Measurements from ENCODE around the gene NUDT11. TPM values are rescaled to one million over a fixed set of nuclear protein-coding genes. Genes with fewer than 3 reads are reported as not detected.
"Not testable (repeated sequence)": the region's sequence is repeated elsewhere in the genome, so short reads cannot be mapped to it uniquely, and the experiment has no call there.

NUDT11 gene
- total RNA-seq: under 1 TPM; 0.80 to 0.84 TPM
- polyA plus RNA-seq: 1 to 10 TPM in 1 of 2 donors, under 1 TPM in 1; 0.39 to 1.0 TPM

- POLR2A ChIA-PET (ENCODE audit: partially characterized antibody): no interaction called here
- peak within 1 kb of the TSS in 5 of 7 donors; percentile 29 to 83 (median 56) for H3K27ac Mint-ChIP-seq
Measured at GRCh38 chrX:51496501-51497291, at the start of gene NUDT11. NUDT11 (minus strand) TSS chrX:51496592; CDS start chrX:51496444, 148 bp downstream.

GRCh38 chrX:51520393-51520792 is 24.0 kb upstream of the NUDT11 start:
- no peaks in the 10 kb centered on the region for H3K4me1 Mint-ChIP-seq
- no peak for DNase-seq
- Histone ChIP-seq H3K27me3 (ENCODE audit: insufficient read depth, low read length) (no peaks in the 10 kb centered on the region), H3K9me3 (ENCODE audit: control insufficient read depth in 1 of 2, low read length in 2 of 2) (no peaks in the 10 kb centered on the region), H3K4me1 (ENCODE audit: insufficient read depth, low read length) (no peaks in the 10 kb centered on the region), H3K27ac (ENCODE audit: low read depth, low read length) (no peak overlapping the region), H3K4me3 (ENCODE audit: low read length in 2 of 2) (no peak overlapping the region), H3K36me3 (ENCODE audit: insufficient read depth, low read length) (no peaks in the 10 kb centered on the region)
- H3K4me3 Mint-ChIP-seq: no peak overlapping the region
- peaks cover 0 to 3% (median 0%) of the 10 kb centered on the region in 8 donors for H3K9me3 Mint-ChIP-seq
- no peaks in the 10 kb centered on the region for H3K36me3 Mint-ChIP-seq
- POLR2A ChIA-PET (ENCODE audit: partially characterized antibody): no interaction called here
- H3K27me3 Mint-ChIP-seq: peaks cover 3 to 6% of the 10 kb centered on the region in 2 donors
- no peak overlapping the region for H3K27ac Mint-ChIP-seq
- CTCF ChIA-PET (ENCODE audit: partially characterized antibody): no interaction called here
- intact Hi-C loops (cut with micrococcal nuclease): no loop called here

More at GRCh38 chrX:51496501-51497291, at the start of gene NUDT11:
- no peak within 1 kb of the TSS for H3K27ac ChIP-seq (ENCODE audit: low read depth, low read length)
- Mint-ChIP-seq H3K4me1 (peaks cover 0 to 13% (median 2%) of the 10 kb centered on the region in 4 donors), H3K4me3 (peak within 1 kb of the TSS; percentile 82 to 94 (median 88)), H3K9me3 (peaks cover 0 to 7% (median 1%) of the 10 kb centered on the region in 8 donors), H3K36me3 (no peaks in the 10 kb centered on the region), H3K27me3 (peaks cover 4 to 13% of the 10 kb centered on the region in 2 donors)
- CTCF ChIA-PET (ENCODE audit: partially characterized antibody): no interaction called here
- H3K27me3 ChIP-seq (ENCODE audit: insufficient read depth, low read length): no peaks in the 10 kb centered on the region
- no peaks in the 10 kb centered on the region for H3K4me1 ChIP-seq (ENCODE audit: insufficient read depth, low read length)
- DNase-seq: peak; percentile 9 to 50 (median 16)
- H3K4me3 ChIP-seq (ENCODE audit: low read length in 2 of 2): peak within 1 kb of the TSS in 1 of 2 donors; percentile 32
- H3K9me3 ChIP-seq (ENCODE audit: control insufficient read depth in 1 of 2, low read length in 2 of 2): no peaks in the 10 kb centered on the region
- no peaks in the 10 kb centered on the region for H3K36me3 ChIP-seq (ENCODE audit: insufficient read depth, low read length)
- intact Hi-C loops (cut with micrococcal nuclease): no loop called here

- H3K4me3 Mint-ChIP-seq; H3K9me3 ChIP-seq (ENCODE audit: control insufficient read depth in 1 of 2, low read length in 2 of 2); DNase-seq; H3K4me3 ChIP-seq (ENCODE audit: low read length in 2 of 2); intact Hi-C loops (cut with micrococcal nuclease); H3K9me3 Mint-ChIP-seq; H3K36me3 Mint-ChIP-seq; H3K4me1 Mint-ChIP-seq; H3K27me3 Mint-ChIP-seq; POLR2A ChIA-PET (ENCODE audit: partially characterized antibody); H3K36me3 ChIP-seq (ENCODE audit: insufficient read depth, low read length); H3K27me3 ChIP-seq (ENCODE audit: insufficient read depth, low read length); CTCF ChIA-PET (ENCODE audit: partially characterized antibody); H3K4me1 ChIP-seq (ENCODE audit: insufficient read depth, low read length); H3K27ac Mint-ChIP-seq; H3K27ac ChIP-seq (ENCODE audit: low read depth, low read length): not testable (repeated sequence)
Measured at GRCh38 chrX:51519131-51519530, 22.7 kb upstream of the NUDT11 start.

DNA sequence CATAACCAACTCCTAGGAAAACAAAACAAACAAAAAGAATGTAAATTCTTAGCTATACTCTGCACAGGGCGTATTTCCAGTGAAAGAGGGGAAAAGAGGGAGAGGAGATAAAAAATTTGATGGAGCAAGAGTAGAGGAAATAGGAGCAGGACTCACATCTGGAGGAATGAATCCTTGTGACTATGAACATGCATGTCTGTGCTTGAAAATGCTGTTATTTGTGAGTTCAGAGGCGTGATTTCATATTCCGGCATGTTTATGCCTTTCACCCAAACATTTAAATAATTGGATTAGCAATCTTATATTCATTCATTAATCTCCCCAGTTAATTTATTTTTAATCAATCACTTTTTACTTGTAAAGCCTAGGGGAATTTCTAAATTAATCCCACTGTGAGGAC is 11.2 kb upstream of the NUDT11 start:
- H3K27ac ChIP-seq (ENCODE audit: low read depth, low read length): no peak overlapping the region
- H3K9me3 Mint-ChIP-seq: peaks cover 0 to 8% (median 0%) of the 10 kb centered on the region in 8 donors
- no peak overlapping the region for H3K4me3 Mint-ChIP-seq
- DNase-seq: no peak
- H3K4me1 ChIP-seq (ENCODE audit: insufficient read depth, low read length): no peaks in the 10 kb centered on the region
- no peak overlapping the region for H3K27ac Mint-ChIP-seq
- ChIA-PET POLR2A (ENCODE audit: partially characterized antibody) (no interaction called here), CTCF (ENCODE audit: partially characterized antibody) (no interaction called here)
- H3K27me3 Mint-ChIP-seq: peaks cover 2% of the 10 kb centered on the region in 2 donors
- no peaks in the 10 kb centered on the region for H3K4me1 Mint-ChIP-seq
- no peaks in the 10 kb centered on the region for H3K36me3 ChIP-seq (ENCODE audit: insufficient read depth, low read length)
- no peaks in the 10 kb centered on the region for H3K27me3 ChIP-seq (ENCODE audit: insufficient read depth, low read length)
- H3K36me3 Mint-ChIP-seq: no peaks in the 10 kb centered on the region
- H3K4me3 ChIP-seq (ENCODE audit: low read length in 2 of 2): no peak overlapping the region
- intact Hi-C loops (cut with micrococcal nuclease): no loop called here
- no peaks in the 10 kb centered on the region for H3K9me3 ChIP-seq (ENCODE audit: control insufficient read depth in 1 of 2, low read length in 2 of 2)

DNA sequence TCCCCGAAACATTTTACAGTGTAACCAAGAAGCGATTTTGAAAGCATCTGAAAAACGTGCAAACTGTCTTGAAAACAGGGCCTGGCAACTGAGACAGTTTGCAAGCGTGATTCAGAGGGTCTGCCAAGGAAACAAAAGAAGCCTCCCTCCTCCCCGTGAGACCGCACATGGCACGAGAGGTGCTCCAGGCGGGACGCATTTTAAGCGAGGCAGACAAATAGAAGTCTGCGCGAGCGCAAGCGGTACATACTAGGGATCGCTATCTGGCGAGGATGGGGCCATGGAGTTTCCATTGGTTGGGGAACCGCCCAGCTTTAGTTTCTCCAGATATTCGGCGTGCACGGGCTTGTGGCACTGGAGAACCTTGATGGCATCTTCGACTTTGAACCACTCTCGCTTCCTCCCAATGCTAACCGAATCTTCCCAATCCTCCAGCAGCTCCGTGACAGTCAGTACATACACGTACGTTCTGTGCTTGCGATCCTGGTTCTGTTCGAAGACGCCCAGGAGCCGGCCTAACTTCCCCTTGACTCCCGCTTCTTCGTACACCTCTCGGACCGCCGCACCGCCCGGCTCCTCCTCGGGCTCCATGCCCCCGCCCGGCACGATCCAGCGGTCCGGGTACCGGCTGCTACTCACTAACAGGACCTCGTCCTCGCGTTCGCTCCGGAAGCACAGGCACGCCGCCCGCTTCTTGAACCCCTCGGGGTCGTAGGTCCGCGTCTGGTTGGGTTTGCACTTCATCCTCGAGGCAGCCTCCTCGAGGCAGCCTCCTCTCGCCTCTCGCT is 497 bp downstream of the NUDT11 start:
- H3K9me3 Mint-ChIP-seq; H3K9me3 ChIP-seq (ENCODE audit: control insufficient read depth in 1 of 2, low read length in 2 of 2); CTCF ChIA-PET (ENCODE audit: partially characterized antibody); H3K27me3 ChIP-seq (ENCODE audit: insufficient read depth, low read length); DNase-seq; POLR2A ChIA-PET (ENCODE audit: partially characterized antibody); H3K4me1 ChIP-seq (ENCODE audit: insufficient read depth, low read length); H3K4me3 ChIP-seq (ENCODE audit: low read length in 2 of 2); H3K36me3 Mint-ChIP-seq; intact Hi-C loops (cut with micrococcal nuclease); H3K36me3 ChIP-seq (ENCODE audit: insufficient read depth, low read length); H3K27ac ChIP-seq (ENCODE audit: low read depth, low read length): not testable (repeated sequence)
- H3K4me1 Mint-ChIP-seq: peaks cover 0 to 13% (median 2%) of the 10 kb centered on the region in 4 donors
- peak overlapping the region; percentile 71 to 86 (median 81) for H3K4me3 Mint-ChIP-seq
- H3K27me3 Mint-ChIP-seq: peaks cover 6 to 13% of the 10 kb centered on the region in 2 donors
- H3K27ac Mint-ChIP-seq: peak overlapping the region in 3 of 7 donors; percentile 29 to 47 (median 37)

DNA sequence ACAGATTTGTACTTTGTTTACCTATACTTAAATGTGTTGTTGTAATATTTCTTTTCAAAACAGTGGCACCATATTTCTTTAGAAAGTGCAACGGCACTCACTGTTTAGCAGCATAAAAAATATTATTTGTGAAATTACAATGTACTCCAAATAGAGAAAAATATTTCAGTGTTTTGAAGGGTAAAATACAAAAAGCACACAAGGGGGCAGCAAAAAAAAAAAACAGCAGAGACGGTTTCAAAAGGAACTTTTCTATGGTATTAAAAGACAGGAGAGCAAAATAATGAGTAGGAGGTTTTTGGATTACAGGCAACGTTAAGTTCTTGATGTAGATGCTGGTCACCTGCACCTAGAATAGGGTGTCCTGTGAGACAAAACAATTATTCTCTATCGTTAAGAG is 2.0 kb downstream of the NUDT11 start:
- no peaks in the 10 kb centered on the region for H3K9me3 ChIP-seq (ENCODE audit: control insufficient read depth in 1 of 2, low read length in 2 of 2)
- H3K36me3 ChIP-seq (ENCODE audit: insufficient read depth, low read length): no peaks in the 10 kb centered on the region
- no peak overlapping the region for H3K27ac ChIP-seq (ENCODE audit: low read depth, low read length)
- H3K27me3 ChIP-seq (ENCODE audit: insufficient read depth, low read length): no peaks in the 10 kb centered on the region
- H3K27me3 Mint-ChIP-seq: peaks cover 6 to 12% of the 10 kb centered on the region in 2 donors
- H3K4me3 Mint-ChIP-seq: peak overlapping the region in 3 of 8 donors; percentile 11 to 67 (median 23)
- CTCF ChIA-PET (ENCODE audit: partially characterized antibody): no interaction called here
- no peaks in the 10 kb centered on the region for H3K4me1 ChIP-seq (ENCODE audit: insufficient read depth, low read length)
- intact Hi-C loops (cut with micrococcal nuclease): no loop called here
- no peaks in the 10 kb centered on the region for H3K36me3 Mint-ChIP-seq
- DNase-seq: no peak
- H3K27ac Mint-ChIP-seq: no peak overlapping the region
- H3K4me3 ChIP-seq (ENCODE audit: low read length in 2 of 2): no peak overlapping the region
- peaks cover 0 to 13% (median 2%) of the 10 kb centered on the region in 4 donors for H3K4me1 Mint-ChIP-seq
- POLR2A ChIA-PET (ENCODE audit: partially characterized antibody): no interaction called here
- H3K9me3 Mint-ChIP-seq: peaks cover 0 to 7% (median 1%) of the 10 kb centered on the region in 8 donors

- Mint-ChIP-seq H3K4me3 (no peak overlapping the region), H3K4me1 (no peaks in the 10 kb centered on the region), H3K9me3 (no peaks in the 10 kb centered on the region), H3K27me3 (peaks cover 0 to 3% of the 10 kb centered on the region in 2 donors), H3K27ac (no peak overlapping the region), H3K36me3 (no peaks in the 10 kb centered on the region)
- DNase-seq: no peak
- no peaks in the 10 kb centered on the region for H3K9me3 ChIP-seq (ENCODE audit: control insufficient read depth in 1 of 2, low read length in 2 of 2)
- H3K36me3 ChIP-seq (ENCODE audit: insufficient read depth, low read length): no peaks in the 10 kb centered on the region
- no peak overlapping the region for H3K27ac ChIP-seq (ENCODE audit: low read depth, low read length)
- H3K27me3 ChIP-seq (ENCODE audit: insufficient read depth, low read length): no peaks in the 10 kb centered on the region
- POLR2A ChIA-PET (ENCODE audit: partially characterized antibody): no interaction called here
- CTCF ChIA-PET (ENCODE audit: partially characterized antibody): interaction anchor here (0.8 to 1.5 kb wide), 2 partner anchors 9 to 14 kb away, joined by 3 read pairs; no protein-coding TSS in a partner anchor
- no peaks in the 10 kb centered on the region for H3K4me1 ChIP-seq (ENCODE audit: insufficient read depth, low read length)
- no peak overlapping the region for H3K4me3 ChIP-seq (ENCODE audit: low read length in 2 of 2)
- intact Hi-C loops (cut with micrococcal nuclease): loop anchor here (5.0 kb wide), 1 partner anchor 774 kb away; no protein-coding TSS in a partner anchor
Measured at GRCh38 chrX:51487960-51488267, 8.5 kb downstream of the NUDT11 start.
